Transverse colon (tissue), 3 donors: ENCODE results near the gene DNAH3.

Source experiments
- EP300 ChIP-seq: sonication (generic); formaldehyde crosslinking; IDR thresholded peaks from one replicate; pipeline ENCODE4 v1.6.1; 2017; ENCODE audit warnings: antibody characterized with exemption, low read depth
- POLR2A ChIP-seq: fragments of 450-650 bp; IDR thresholded peaks from one replicate; pipeline ENCODE4 v1.6.1; 2016; ENCODE audit warnings: antibody characterized with exemption, mild to moderate bottlenecking, moderate library complexity
- TF ChIP-seq, protein P1 (sequence below), 5 experiments: fragments of 200-600 bp in 3 of 5; fragments of 450-650 bp in 2 of 5; sonication (generic) in 3 of 5; IDR thresholded peaks; 1 replicate in 2 of 5; 2 replicates in 3 of 5; pipeline ENCODE4 v1.5.1; 2016 to 2017; ENCODE audit warnings: antibody characterized with exemption in 5 of 5, inconsistent platforms in 3 of 5, mild to moderate bottlenecking in 2 of 5, moderate library complexity in 1 of 5

DNA sequence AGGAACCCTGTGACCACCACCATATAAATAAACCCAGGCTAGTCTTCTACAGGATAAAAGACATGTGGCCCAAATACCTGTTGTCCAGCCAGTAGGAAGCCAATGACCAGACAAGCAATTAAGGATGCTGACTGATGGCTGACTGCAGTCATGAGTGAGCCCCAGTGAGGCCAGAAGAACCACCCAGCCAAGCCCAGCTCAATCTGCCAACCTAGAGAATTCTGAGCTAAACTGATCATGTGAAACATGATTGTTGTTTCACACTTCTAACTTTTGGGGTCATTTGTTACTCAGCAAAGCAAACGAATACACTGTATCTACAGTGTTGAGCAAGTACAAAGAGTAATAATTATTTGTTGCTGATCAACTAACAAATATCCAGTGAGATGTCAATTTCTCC is 86.4 kb downstream of the DNAH3 start:
- TF ChIP-seq, protein P1, sequence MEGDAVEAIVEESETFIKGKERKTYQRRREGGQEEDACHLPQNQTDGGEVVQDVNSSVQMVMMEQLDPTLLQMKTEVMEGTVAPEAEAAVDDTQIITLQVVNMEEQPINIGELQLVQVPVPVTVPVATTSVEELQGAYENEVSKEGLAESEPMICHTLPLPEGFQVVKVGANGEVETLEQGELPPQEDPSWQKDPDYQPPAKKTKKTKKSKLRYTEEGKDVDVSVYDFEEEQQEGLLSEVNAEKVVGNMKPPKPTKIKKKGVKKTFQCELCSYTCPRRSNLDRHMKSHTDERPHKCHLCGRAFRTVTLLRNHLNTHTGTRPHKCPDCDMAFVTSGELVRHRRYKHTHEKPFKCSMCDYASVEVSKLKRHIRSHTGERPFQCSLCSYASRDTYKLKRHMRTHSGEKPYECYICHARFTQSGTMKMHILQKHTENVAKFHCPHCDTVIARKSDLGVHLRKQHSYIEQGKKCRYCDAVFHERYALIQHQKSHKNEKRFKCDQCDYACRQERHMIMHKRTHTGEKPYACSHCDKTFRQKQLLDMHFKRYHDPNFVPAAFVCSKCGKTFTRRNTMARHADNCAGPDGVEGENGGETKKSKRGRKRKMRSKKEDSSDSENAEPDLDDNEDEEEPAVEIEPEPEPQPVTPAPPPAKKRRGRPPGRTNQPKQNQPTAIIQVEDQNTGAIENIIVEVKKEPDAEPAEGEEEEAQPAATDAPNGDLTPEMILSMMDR (IDR thresholded peaks at IDR 0.05): no peak
- TF ChIP-seq POLR2A (no peak), EP300 (no peak)
